Activated CD8-positive, alpha-beta memory T cell treated with anti-CD3 and anti-CD28 coated beads for 24 hours (primary cell): ENCODE data around the gene GSTO2.
"Not testable (repeated sequence)": the region's sequence is repeated elsewhere in the genome, so short reads cannot be mapped to it uniquely, and the experiment has no call there.

ENCODE experiments used
- DNase-seq: peaks from one replicate; pipeline ENCODE4 v3.0.0-alpha.2; 2020

The GSTO2 gene

DNA sequence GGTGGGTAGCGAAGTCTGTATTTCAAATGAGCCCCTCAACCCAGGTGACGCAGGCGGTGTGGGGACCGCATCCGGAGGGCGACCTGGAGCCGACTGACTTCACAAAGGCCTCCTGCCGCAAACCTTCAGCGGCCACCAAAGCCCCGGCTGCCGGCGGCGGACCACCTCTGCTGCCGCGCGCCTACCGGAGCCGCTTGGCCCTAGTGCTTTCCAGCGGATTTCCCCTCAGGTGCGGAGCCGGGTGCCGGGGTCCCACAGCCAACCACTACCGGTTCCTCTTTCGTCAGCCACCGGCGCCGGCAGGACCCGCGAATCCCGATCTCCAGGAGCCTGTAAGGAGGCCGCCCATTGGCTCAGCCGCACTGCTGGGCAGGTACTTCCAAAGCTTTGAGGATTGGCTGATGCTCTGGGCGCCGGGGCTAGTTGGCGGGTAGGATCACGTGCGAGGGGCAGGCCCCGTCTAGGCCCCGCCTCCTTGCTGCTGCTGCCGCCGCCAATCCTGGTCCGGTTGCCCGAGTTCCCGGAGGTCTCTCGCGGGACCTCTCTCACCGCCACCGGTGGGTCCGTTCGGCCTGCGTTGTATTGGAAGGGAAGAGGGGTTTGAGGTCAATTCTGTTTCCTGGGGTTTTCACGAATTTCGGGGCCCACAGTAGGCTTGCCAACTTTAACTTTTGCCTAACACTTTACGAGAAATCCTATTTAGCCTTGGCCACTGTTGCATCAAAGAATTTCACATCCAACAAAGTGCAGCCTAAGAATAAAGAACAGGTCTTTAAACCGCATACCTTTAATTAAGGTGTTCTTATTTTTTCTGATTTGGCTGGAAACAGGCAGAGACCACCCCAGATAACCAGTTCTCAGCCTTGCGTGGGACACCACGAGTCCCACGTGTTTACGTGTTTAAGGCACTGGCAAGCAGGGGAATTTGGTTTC lies at the start of gene GSTO2:
GSTO2 (plus strand) TSS at position 472 of the 933 bp plus-strand sequence. CDS start 5,732 bp downstream, outside the sequence.
- peak; percentile 97 for DNase-seq

GRCh38 chr10:104220522-104220921 lies 48.5 kb upstream of the GSTO2 start:
- no peak for DNase-seq

DNA sequence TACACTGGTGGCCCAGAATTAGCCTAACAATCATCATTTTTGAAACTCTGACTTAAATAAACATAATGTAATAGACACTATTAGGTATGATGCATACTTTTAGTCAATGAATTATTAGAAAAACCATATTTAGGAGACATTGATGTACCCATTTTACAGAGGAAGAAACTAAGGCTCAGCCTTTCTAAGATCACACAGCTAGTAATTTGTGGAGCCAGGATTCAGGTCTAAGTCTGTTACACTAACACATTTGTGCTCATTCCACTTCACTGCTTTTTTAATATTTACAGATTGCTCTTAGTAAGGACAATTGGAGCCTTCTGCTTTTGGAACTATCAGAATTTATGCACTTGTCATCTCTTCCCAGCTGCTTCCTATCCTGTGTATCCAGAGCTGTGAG lies 45.7 kb upstream of the GSTO2 start:
- DNase-seq, result no peak

DNA sequence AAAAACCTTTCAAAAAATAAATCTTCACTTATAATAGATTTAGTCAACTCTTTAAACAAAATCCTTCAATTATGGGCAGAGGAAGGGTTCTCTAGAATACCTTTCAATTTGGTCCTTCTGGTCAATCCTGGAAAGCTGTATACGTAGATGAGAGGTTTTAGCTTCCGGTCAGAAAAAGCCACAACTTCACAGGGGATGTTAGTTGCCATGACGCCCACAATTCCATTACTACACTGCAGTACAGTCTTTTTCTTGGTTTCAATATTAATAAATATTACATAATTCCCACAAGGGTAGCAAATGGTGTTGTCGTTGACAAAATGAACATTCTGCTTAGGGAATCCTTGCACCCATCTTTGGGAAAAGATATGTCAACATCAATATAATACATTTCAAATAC lies 38.5 kb upstream of the GSTO2 start:
- no peak for DNase-seq

GRCh38 chr10:104231784-104232612 lies 37.0 kb upstream of the GSTO2 start, which contains the start of gene CFAP43:
TSS of gene CFAP43 (minus strand) at chr10:104232364. CDS start at chr10:104232246, 118 bp downstream.
- peak; percentile 100 for DNase-seq

DNA sequence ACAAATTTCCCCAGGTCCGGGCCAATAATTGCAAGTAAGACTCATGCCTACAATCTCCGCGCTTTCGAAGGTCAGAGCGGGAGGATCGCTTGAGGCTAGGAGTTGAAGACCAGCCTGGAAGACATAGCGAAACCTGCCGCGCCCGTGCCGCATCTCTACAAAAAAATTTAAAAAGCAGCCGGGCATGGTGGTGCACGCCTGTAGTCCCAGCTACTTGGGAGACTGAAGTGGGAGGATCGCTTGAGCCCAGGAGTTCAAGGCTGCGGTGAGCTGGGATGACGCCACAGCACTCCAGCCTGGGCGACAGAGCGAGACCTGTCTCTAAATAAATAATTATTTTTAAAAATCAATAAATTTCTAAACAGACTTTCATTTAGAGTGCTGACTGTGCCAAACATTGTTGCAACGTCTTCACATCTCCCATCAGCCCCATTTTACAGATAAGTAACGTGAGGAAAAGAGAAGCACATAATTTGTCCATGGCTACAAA lies 36.3 kb upstream of the GSTO2 start:
- no peak for DNase-seq

GRCh38 chr10:104233817-104234216 lies 35.2 kb upstream of the GSTO2 start:
- no peak for DNase-seq

DNA sequence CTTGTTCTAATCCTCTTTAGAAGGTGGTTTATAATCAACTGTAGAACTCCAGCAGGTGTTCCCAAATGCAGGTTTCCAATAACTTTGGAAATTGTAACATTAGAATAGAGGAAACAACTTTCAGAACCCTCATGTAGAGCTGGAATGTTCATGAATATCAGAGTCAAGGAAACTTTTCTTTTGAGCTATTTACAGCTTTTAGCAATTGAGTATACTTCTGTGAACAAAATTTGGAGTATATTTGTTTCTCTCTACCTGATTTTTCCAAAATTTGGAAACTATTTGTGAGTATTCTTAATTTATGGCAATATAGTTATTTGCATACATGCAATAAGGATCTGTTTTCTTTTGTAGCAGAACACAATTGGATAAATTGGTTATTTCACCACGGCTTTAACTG lies 34.0 kb upstream of the GSTO2 start:
- no peak for DNase-seq

DNA sequence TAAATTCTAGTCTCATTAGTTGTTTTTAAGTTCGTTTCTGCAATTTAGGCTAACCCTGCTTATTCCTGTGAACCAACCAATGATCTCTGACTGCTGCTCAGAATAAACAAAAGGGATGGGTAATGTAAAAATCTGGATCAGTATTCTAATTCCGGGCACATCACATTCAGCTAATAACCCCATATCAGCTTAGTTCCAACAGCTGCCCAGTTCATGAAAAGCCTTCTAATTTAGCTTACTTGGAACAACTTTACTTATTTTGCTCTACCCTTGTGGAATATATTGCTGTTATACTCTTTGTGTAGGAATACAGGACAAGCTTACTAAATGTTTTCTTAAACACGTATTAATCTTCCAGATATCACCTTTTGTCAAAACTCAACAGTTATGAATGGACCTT lies 33.2 kb upstream of the GSTO2 start:
- DNase-seq, result no peak

GRCh38 chr10:104240078-104240477 lies 28.9 kb upstream of the GSTO2 start:
- DNase-seq, result no peak

DNA sequence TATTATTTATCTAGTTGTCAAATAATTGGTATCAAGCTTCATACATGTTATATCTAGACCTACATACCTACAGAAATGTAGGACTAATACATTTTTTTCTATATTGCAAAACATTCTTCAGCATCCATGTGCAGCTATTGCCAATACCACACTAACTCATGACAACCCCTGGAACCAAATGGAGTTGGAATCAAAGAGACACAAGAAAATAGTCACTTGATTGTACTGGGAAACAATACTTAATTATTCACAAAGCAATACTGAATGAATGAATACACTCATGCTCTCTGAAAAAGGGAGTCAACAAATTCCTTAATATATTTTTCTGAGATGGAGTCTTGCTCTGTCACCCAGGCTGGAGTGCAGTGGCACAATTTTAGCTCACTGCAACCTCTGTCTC lies 26.4 kb upstream of the GSTO2 start:
- no peak for DNase-seq

GRCh38 chr10:104243009-104243408 lies 26.0 kb upstream of the GSTO2 start:
- not testable (repeated sequence) for DNase-seq

DNA sequence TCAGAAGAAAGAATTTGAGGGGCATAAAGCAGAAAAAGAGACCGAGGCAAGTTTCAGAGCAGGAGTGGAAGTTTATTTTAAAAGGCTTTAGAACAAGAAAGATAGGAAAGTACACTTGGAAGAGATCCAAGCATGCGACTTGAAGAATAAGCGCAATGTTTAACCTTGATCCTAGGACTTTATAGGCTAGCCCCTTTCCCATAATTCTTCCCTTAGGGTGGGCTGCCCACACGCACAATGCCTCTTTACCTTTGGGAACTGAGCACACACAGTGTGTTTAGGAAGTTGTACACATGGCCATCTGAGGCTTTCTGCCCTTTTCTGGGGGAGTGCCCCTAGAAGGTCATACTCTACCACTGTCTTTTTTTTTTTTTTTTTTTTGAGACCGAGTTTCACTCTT lies 25.5 kb upstream of the GSTO2 start:
- DNase-seq, result no peak

GRCh38 chr10:104245066-104245632 lies 23.8 kb upstream of the GSTO2 start:
- DNase-seq, result no peak

DNA sequence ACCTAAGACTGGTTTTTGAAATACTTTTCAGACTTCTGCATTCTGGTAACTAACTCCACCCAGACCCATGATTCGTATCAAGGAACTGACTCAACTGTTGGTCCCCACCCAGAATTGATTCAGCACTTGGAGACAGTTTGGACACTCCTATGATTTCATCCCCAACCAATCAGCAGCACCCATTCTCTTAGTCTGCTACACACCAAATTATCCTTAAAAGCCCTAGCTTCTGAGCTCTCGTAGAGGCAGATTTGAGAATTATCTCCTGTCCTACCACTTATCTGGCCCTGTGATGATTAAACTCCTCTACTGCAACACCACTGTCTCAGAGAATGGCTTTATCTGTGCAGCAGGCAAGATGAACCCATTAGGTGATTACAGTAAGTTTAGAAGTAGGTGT lies 22.0 kb upstream of the GSTO2 start:
- DNase-seq, result no peak

- DNase-seq, result no peak
These were observed 21.4 kb upstream of the GSTO2 start for GRCh38 chr10:104247513-104248146.

DNA sequence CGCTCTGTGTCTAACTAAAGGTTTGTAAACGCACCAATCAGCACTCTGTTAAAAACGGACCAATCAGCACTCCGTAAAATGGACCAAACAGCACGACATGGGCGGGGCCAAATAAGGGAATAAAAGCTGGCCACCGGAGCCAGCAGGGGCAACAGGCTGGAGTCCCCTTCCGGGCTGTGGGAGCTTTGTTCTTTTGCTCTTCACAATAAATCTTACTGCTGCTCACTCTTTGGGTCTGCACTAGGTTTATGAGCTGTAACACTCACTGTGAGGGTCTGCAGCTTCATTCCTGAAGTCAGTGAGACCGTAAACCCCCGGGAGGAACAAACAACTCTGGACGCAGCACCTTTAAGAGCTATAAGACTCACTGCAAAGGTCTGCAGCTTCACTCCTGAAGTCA lies 20.1 kb upstream of the GSTO2 start:
- DNase-seq, result not testable (repeated sequence)

DNA sequence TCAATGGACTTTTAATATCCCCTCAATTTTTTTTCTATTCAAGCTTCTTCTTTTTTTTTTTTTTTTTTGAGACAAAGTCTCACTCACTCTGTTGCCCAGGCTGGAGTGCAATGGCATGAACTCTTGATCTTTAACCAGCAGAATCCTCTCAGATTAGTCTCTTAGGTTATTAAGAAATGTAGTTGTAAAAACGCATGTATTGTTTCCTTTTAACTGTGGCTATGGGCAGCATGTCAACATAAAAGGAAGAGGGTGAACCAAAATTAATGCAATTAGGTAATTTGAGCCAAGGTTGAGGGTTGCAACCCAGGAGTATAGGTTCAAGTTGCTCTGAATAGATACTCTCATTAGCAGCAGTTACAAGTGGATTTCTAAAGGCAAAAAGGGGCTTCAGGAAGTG lies 18.6 kb upstream of the GSTO2 start:
- no peak for DNase-seq

GRCh38 chr10:104251443-104251842 lies 17.5 kb upstream of the GSTO2 start:
- no peak for DNase-seq

- DNase-seq, result no peak
These were observed 16.6 kb upstream of the GSTO2 start for GRCh38 chr10:104252368-104252767.

- no peak for DNase-seq
These were observed 15.9 kb upstream of the GSTO2 start for GRCh38 chr10:104253106-104253505.

- DNase-seq, result no peak
These were observed 15.2 kb upstream of the GSTO2 start for GRCh38 chr10:104253606-104254410.
